PC-3 (cell line): ENCODE measurements around the gene HMGCS2.

Source experiments
- EZH2 ChIP-seq: fragments of 300-600 bp; sonication (generic); IDR thresholded peaks from one replicate; pipeline ENCODE4 v1.6.1; 2017; ENCODE audit warnings: antibody characterized with exemption, mild to moderate bottlenecking, low read length; ENCODE audit not compliant: unreplicated experiment
- TF ChIP-seq, protein P1 (sequence below): fragments of 300-600 bp; sonication (generic); conservative IDR thresholded peaks from 2 replicates; pipeline ENCODE4 v1.5.1; 2017; ENCODE audit warnings: antibody characterized with exemption, low read depth, mild to moderate bottlenecking, low read length

DNA sequence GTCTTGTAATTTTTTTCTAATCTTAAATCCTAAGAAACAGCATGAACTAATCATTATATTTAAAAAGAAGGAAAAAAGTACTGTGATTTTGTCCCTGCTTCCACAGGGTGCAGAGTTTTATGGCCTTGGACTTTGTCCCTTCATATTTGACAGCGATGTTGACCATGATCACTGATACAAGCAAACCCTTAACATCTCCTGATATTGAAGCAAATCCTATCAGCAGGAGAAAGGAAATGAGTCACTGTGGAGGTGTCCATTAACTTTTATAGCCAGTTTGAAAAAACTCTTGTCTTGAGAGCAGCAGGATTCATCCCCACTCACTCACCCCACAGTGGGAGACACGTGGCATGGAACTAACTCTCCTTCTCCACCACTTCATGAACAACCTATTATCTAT lies 47.7 kb upstream of the HMGCS2 start:
- TF ChIP-seq, protein P1, sequence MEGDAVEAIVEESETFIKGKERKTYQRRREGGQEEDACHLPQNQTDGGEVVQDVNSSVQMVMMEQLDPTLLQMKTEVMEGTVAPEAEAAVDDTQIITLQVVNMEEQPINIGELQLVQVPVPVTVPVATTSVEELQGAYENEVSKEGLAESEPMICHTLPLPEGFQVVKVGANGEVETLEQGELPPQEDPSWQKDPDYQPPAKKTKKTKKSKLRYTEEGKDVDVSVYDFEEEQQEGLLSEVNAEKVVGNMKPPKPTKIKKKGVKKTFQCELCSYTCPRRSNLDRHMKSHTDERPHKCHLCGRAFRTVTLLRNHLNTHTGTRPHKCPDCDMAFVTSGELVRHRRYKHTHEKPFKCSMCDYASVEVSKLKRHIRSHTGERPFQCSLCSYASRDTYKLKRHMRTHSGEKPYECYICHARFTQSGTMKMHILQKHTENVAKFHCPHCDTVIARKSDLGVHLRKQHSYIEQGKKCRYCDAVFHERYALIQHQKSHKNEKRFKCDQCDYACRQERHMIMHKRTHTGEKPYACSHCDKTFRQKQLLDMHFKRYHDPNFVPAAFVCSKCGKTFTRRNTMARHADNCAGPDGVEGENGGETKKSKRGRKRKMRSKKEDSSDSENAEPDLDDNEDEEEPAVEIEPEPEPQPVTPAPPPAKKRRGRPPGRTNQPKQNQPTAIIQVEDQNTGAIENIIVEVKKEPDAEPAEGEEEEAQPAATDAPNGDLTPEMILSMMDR, result no peak
- no peak for TF ChIP-seq EZH2
